Bronchus fibroblast of lung (primary cell): Measurements from ENCODE around the gene TP53TG3C. TPM values are rescaled to one million over a fixed set of nuclear protein-coding genes. Genes with fewer than 3 reads are reported as not detected.

Experiments
- total RNA-seq: library from RNA; depleted of rRNA; stranded (reverse); fragments of >200 nt; gene quantifications from 2 replicates; pipeline ENCODE4 v1.2.3, GENCODE V29; 2015

TP53TG3C gene
- not detected in 2 replicates for total RNA-seq

GRCh38 chr16:33193926-33194325 lies at the start of gene TP53TG3C:
Gene TP53TG3C, plus strand, starts transcription at chr16:33194226. Its CDS starts 68 bp downstream, at chr16:33194294.

Other genes with a start within 250 kb of the TP53TG3C start
- gene TP53TG3E, start 110.1 kb downstream of the TP53TG3C start, total RNA-seq: not detected in 2 replicates
- gene TP53TG3B, start 166.6 kb downstream of the TP53TG3C start, total RNA-seq: not detected in 2 replicates